ENCODE measurements around the gene PAPOLA.

DNA sequence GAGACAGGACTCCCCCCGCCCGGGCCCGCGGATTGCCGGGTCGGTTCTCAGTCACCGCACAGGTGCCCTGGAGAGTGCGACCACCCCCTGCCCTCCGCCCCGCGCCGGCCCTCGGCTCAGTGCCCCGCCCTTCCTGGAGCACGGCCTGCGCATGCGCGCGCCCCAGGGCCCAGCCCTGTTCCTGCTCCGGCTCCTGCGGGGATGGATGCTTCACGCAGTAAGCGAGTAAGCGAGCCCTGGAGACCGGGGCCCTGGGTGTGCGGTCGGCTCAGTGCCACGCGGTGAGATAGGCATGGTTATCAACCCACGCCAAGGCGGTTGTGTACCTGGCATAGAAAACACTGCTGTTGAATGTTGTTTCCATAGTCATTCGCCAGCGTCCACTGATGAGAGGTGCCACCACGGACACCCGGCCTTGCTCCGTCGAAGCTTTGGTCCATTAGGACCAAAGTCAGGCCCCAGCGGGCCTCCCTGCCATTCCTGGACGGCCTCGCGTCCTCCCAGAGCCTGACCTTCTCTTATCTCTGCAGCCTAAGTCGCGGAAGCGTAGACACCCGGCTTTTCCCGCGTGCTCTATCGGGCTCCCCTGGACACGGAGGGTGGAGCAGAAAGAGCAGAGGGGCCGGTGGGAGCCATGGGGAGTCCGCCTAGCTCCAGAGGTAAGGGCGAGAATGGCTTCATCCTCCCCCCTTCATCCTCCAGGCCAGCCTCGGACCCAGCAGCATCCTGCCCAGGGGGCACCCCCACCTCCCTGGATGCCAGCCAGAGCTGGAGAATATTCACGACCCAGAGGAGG, 90.6 kb downstream of the PAPOLA start:
- TF ChIP-seq, protein P1, sequence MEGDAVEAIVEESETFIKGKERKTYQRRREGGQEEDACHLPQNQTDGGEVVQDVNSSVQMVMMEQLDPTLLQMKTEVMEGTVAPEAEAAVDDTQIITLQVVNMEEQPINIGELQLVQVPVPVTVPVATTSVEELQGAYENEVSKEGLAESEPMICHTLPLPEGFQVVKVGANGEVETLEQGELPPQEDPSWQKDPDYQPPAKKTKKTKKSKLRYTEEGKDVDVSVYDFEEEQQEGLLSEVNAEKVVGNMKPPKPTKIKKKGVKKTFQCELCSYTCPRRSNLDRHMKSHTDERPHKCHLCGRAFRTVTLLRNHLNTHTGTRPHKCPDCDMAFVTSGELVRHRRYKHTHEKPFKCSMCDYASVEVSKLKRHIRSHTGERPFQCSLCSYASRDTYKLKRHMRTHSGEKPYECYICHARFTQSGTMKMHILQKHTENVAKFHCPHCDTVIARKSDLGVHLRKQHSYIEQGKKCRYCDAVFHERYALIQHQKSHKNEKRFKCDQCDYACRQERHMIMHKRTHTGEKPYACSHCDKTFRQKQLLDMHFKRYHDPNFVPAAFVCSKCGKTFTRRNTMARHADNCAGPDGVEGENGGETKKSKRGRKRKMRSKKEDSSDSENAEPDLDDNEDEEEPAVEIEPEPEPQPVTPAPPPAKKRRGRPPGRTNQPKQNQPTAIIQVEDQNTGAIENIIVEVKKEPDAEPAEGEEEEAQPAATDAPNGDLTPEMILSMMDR (IDR thresholded peaks at IDR 0.05) = no peak
- TF ChIP-seq POLR2A (IDR thresholded peaks at IDR 0.05) = no peak

Measured in suprapubic skin (tissue), 3 donors.